Thymus (tissue), 11 donors: ENCODE measurements around the gene IRAK3. TPM values are rescaled to one million over a fixed set of nuclear protein-coding genes. Genes with fewer than 3 reads are reported as not detected.
"Not testable (repeated sequence)": the region's sequence is repeated elsewhere in the genome, so short reads cannot be mapped to it uniquely, and the experiment has no call there.

Experiments used
- DNase-seq, 9 donors: peaks; one replicate each; pipeline ENCODE4 v3.0.0-alpha.2; 2013; ENCODE audit warnings: low spot score in 9 of 9, low read depth in 6 of 9, missing footprints in 1 of 9
- H3K27ac ChIP-seq, 2 donors: one replicate each; pipeline ENCODE4 v1.5.1; 2013; ENCODE audit warnings: control low read depth in 1 of 2, low read depth in 1 of 2, low read length in 1 of 2, mild to moderate bottlenecking in 1 of 2, moderate library complexity in 1 of 2
- H3K27me3 ChIP-seq, 2 donors: one replicate each; pipeline ENCODE4 v1.5.1; 2013; ENCODE audit warnings: low read length in 1 of 2; ENCODE audit not compliant: control insufficient read depth in 2 of 2, insufficient read depth in 1 of 2
- H3K36me3 ChIP-seq, 2 donors: one replicate each; pipeline ENCODE4 v1.5.1; 2013; ENCODE audit warnings: low read length in 1 of 2, mild to moderate bottlenecking in 1 of 2, moderate library complexity in 1 of 2; ENCODE audit not compliant: control insufficient read depth in 2 of 2, insufficient read depth in 2 of 2
- H3K4me1 ChIP-seq, 2 donors: one replicate each; pipeline ENCODE4 v1.5.1; 2013; ENCODE audit warnings: low read length in 2 of 2; ENCODE audit not compliant: control insufficient read depth in 2 of 2, insufficient read depth in 2 of 2
- H3K4me3 ChIP-seq, 2 donors: one replicate each; pipeline ENCODE4 v1.5.1; 2013; ENCODE audit warnings: low read length in 2 of 2, control low read depth in 1 of 2, mild to moderate bottlenecking in 1 of 2
- H3K9me3 ChIP-seq, 2 donors: one replicate each; pipeline ENCODE4 v1.5.1; 2013; ENCODE audit warnings: low read length in 1 of 2, mild to moderate bottlenecking in 1 of 2; ENCODE audit not compliant: control insufficient read depth in 2 of 2, insufficient read depth in 1 of 2
- WGBS: extraction: QIAGEN DNeasy Blood & Tissue Kit; methylation state at CpG from one replicate; pipeline ENCODE4 v1.1.7; 2013; 5-methylcytosine and 5-hydroxymethylcytosine counted together
- polyA plus RNA-seq: library from polyadenylated mRNA; stranded (reverse); fragments of 200-250 nt; gene quantifications from one replicate; pipeline ENCODE4 v1.2.3, GENCODE V29; 2013
- total RNA-seq: library from RNA; stranded (reverse); fragments of 120-200 nt; gene quantifications from one replicate; pipeline ENCODE4 v1.2.4, GENCODE V29; 2013
- donor health status: healthy.

IRAK3 gene
- total and polyA plus RNA-seq, 2 donors: 2.5 to 5.9 TPM

DNA sequence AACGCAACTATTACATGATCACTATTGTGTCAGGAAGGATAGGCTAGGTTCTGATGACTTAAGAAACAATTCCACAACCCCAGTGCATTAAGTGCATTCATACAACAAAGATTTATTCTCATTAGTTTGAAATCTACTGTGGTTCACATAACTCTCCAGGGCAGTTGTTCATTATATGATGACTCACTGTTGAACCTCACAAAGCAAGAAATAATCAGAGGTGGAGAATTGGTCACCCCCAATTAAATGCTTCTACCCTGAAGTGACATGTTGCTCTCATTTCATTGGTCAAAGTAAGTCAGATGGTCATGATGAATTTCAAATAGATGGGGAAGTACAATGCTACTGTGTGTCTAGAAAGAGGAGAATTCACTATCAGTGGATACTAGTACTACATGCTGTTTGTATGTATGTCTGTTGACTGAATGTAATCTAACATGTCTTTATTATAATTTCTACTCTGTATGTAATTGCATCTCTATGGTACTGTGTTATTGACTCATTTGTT lies 107.2 kb downstream of the IRAK3 start:
- no peak overlapping the region for H3K27ac ChIP-seq
- peaks cover 0 to 4% of the 10 kb centered on the region in 2 donors for H3K27me3 ChIP-seq
- no peaks in the 10 kb centered on the region for H3K36me3 ChIP-seq
- H3K4me3 ChIP-seq: no peak overlapping the region
- peaks cover 0 to 10% of the 10 kb centered on the region in 2 donors for H3K9me3 ChIP-seq
- no peak for DNase-seq
- 99% methylated on average over 1 of the region's 1 CpG for WGBS
- H3K4me1 ChIP-seq: peaks cover 0 to 1% of the 10 kb centered on the region in 2 donors

GRCh38 chr12:66297080-66297479 lies 108.1 kb downstream of the IRAK3 start:
- Histone ChIP-seq H3K27ac (no peak overlapping the region), H3K4me1 (peaks cover 2 to 4% of the 10 kb centered on the region in 2 donors), H3K9me3 (peaks cover 0 to 10% of the 10 kb centered on the region in 2 donors), H3K27me3 (peaks cover 0 to 5% of the 10 kb centered on the region in 2 donors), H3K4me3 (no peak overlapping the region), H3K36me3 (no peaks in the 10 kb centered on the region)
- no peak for DNase-seq
- 63% methylated on average over 4 of the region's 4 CpGs for WGBS

DNA sequence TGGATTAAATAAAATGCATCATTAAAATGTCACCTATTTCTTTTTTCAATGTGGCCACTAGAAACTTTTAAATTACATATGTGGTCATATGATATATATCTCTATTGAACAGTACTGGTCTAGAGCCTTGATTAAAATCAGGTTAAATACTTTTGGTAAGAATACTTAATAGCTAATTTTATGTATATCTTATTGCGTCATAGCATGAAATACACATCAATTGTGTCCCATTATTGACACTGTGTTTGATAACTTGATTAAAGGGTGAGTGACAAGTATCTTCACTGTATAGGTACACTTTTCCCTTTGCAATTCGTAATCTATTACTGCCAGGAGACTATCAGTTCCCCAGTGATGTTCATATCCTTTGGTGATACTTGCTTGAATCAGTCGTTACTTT lies 108.9 kb downstream of the IRAK3 start:
- WGBS: 95% methylated on average over 3 of the region's 3 CpGs
- Histone ChIP-seq H3K36me3 (no peaks in the 10 kb centered on the region), H3K9me3 (peaks cover 0 to 5% of the 10 kb centered on the region in 2 donors), H3K27me3 (peaks cover 0 to 5% of the 10 kb centered on the region in 2 donors), H3K27ac (no peak overlapping the region), H3K4me3 (no peak overlapping the region), H3K4me1 (peaks cover 4 to 10% of the 10 kb centered on the region in 2 donors)
- DNase-seq: no peak

GRCh38 chr12:66301944-66302826 lies 113.2 kb downstream of the IRAK3 start, which contains the start of gene HELB:
Gene HELB (plus strand): TSS chr12:66302493. CDS start chr12:66302604, 111 bp downstream.
- H3K4me3 ChIP-seq: peak within 1 kb of the TSS; percentile 81 to 86
- H3K9me3 ChIP-seq: no peaks in the 10 kb centered on the region
- H3K4me1 ChIP-seq: peaks cover 8 to 18% of the 10 kb centered on the region in 2 donors
- under 1% methylated on average over 45 of the region's 45 CpGs for WGBS
- DNase-seq: peak; percentile 78 to 94 (median 86)
- peak within 1 kb of the TSS; percentile 73 to 79 for H3K27ac ChIP-seq
- peaks cover 0 to 5% of the 10 kb centered on the region in 2 donors for H3K27me3 ChIP-seq
- peaks cover 0 to 3% of the 10 kb centered on the region in 2 donors for H3K36me3 ChIP-seq

GRCh38 chr12:66302827-66303169 lies 113.8 kb downstream of the IRAK3 start:
- peak overlapping the region; percentile 73 to 79 for H3K27ac ChIP-seq
- WGBS: 11% methylated on average over 6 of the region's 6 CpGs

DNA sequence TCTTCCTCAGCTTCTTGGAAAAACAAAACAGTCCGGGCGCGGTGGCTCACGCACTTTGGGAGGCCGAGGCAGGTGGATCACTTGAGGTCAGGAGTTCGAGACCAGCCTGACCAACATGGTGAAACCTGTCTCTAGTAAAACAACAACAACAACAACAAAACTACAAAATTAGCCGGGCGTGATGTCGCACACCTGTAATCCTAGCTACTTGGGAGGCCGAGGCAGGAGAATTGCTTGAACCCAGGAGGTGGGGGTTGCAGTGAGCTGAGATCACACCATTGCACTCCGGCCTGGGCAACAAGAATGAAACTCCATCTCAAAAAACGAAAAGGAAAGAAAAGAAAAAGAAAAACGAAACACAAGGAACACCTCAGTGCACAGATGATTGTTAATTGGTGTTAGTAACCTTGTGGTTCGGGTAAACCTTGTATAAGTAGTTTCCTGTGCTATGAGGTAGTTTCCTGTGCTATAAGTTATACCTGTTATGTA lies 114.3 kb downstream of the IRAK3 start:
- Histone ChIP-seq H3K4me3 (peak overlapping the region; percentile 81 to 86), H3K27ac (peak overlapping the region in 1 of 2 donors; percentile 19), H3K4me1 (peaks cover 8 to 18% of the 10 kb centered on the region in 2 donors)
- DNase-seq: peak in 1 of 9 donors; percentile 51
- H3K9me3 ChIP-seq, H3K27me3 ChIP-seq, H3K36me3 ChIP-seq: not testable (repeated sequence)
- 80% methylated on average over 14 of the region's 14 CpGs for WGBS

More at GRCh38 chr12:66302827-66303169, 113.8 kb downstream of the IRAK3 start:
- H3K4me3 ChIP-seq: peak overlapping the region; percentile 81 to 86
- no peaks in the 10 kb centered on the region for H3K9me3 ChIP-seq
- DNase-seq: no peak
- peaks cover 8 to 18% of the 10 kb centered on the region in 2 donors for H3K4me1 ChIP-seq
- peaks cover 0 to 6% of the 10 kb centered on the region in 2 donors for H3K36me3 ChIP-seq
- H3K27me3 ChIP-seq: peaks cover 0 to 5% of the 10 kb centered on the region in 2 donors

Other genes starting within 250 kb of the IRAK3 start
- gene LLPH, start 58.5 kb upstream of the IRAK3 start, total RNA-seq: 20.3 TPM
- 29.2 TPM for gene LLPH, start 58.5 kb upstream of the IRAK3 start, polyA plus RNA-seq
- 88.7 TPM for gene TMBIM4, start 19.2 kb upstream of the IRAK3 start, total RNA-seq
- gene TMBIM4, start 19.2 kb upstream of the IRAK3 start, polyA plus RNA-seq: 144 TPM
- gene HELB, start 113.3 kb downstream of the IRAK3 start, total RNA-seq: 5.4 TPM
- 3.2 TPM for gene HELB, start 113.3 kb downstream of the IRAK3 start, polyA plus RNA-seq